Lower leg skin (tissue), 4 donors: Measurements from ENCODE around the gene NF2. TPM values are rescaled to one million over a fixed set of nuclear protein-coding genes. Genes with fewer than 3 reads are reported as not detected.
A peak's percentile ranks its signal among the peaks of the same experiment; 100 is the strongest.

Experiments
- DNase-seq, 2 donors: peaks; one replicate each; pipeline ENCODE4 v3.0.0-alpha.2; 2019; ENCODE audit warnings: low spot score in 2 of 2
- H3K4me3 ChIP-seq: fragments of 200-600 bp; sonication (generic); 2 replicates; pipeline ENCODE4 v1.5.1; 2017; ENCODE audit warnings: mild to moderate bottlenecking, low read depth; ENCODE audit not compliant: poor library complexity, severe bottlenecking
- POLR2A ChIP-seq, 2 donors: fragments of 450-650 bp; IDR thresholded peaks; one replicate each; pipeline ENCODE4 v1.6.1; 2016 to 2017; ENCODE audit warnings: antibody characterized with exemption in 2 of 2, mild to moderate bottlenecking in 1 of 2, moderate library complexity in 1 of 2
- WGBS, 2 donors: methylation state at CpG; one replicate each; pipeline ENCODE4 v1.1.5; 2018; 5-methylcytosine and 5-hydroxymethylcytosine counted together
- intact Hi-C: fragments of 100-400 bp; cut with DNase I; formaldehyde crosslinking; loops from one replicate; pipeline ENCODE4 v1.15.0; 2023; ENCODE audit warnings: low total_unique reads
- total RNA-seq, 4 donors: library from RNA; depleted of rRNA; stranded (reverse); fragments of >200 nt; gene quantifications; one replicate each; pipeline ENCODE4 v1.1.0, GENCODE V29; 2016
- TF ChIP-seq, protein P1 (sequence below), 3 donors: fragments of 450-650 bp; IDR thresholded peaks; one replicate each; pipeline ENCODE4 v1.5.1; 2016; ENCODE audit warnings: antibody characterized with exemption in 3 of 3, mild to moderate bottlenecking in 3 of 3, moderate library complexity in 2 of 3

Gene NF2
- total RNA-seq, 4 donors from 2014 or later, result 16.7 to 32.0 (median 25.2) TPM

DNA sequence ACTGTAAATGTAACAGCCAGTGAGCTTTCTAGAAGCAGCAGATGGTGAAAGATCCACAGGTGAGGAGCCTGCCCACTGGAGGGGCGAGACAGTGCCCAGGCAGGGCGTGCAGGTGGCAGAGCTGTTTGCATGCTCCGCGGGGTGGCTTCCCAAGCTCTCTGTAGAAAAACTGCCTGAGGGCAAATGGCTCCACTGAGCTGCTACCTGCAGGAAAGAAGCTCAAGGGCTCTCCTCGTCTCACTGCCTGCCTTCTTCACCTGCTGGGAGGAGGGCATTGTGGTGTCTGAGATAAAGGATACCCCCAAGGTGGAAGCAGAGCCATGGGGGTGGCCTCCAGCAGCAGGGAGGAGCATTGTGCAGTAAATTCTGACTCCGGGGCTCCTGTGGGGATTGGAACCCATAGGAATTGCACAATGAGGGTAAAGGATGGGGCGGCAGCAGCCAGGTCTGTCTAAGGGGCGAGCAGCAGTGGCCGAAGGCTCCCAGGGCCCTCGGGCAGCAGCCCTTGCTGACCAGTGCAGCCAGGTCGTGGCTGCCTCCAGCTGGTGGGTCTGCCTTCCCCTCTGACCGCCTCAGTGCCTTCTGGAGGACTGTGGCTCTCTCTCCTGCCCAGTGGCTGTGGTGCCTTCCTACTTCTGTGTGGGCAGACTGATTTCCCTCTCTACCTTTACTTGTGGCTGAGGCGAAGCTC is 88.3 kb downstream of the NF2 start:
- intact Hi-C loops, result no loop called here
- H3K4me3 ChIP-seq, result no peak overlapping the region
- WGBS, 2 donors, result 68 to 77% methylated on average over 12 to 13 of the region's 13 CpGs
- TF ChIP-seq, protein P1, sequence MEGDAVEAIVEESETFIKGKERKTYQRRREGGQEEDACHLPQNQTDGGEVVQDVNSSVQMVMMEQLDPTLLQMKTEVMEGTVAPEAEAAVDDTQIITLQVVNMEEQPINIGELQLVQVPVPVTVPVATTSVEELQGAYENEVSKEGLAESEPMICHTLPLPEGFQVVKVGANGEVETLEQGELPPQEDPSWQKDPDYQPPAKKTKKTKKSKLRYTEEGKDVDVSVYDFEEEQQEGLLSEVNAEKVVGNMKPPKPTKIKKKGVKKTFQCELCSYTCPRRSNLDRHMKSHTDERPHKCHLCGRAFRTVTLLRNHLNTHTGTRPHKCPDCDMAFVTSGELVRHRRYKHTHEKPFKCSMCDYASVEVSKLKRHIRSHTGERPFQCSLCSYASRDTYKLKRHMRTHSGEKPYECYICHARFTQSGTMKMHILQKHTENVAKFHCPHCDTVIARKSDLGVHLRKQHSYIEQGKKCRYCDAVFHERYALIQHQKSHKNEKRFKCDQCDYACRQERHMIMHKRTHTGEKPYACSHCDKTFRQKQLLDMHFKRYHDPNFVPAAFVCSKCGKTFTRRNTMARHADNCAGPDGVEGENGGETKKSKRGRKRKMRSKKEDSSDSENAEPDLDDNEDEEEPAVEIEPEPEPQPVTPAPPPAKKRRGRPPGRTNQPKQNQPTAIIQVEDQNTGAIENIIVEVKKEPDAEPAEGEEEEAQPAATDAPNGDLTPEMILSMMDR (IDR thresholded peaks at IDR 0.05), result no peak
- TF ChIP-seq POLR2A (IDR thresholded peaks at IDR 0.05), result no peak
- no peak for DNase-seq

DNA sequence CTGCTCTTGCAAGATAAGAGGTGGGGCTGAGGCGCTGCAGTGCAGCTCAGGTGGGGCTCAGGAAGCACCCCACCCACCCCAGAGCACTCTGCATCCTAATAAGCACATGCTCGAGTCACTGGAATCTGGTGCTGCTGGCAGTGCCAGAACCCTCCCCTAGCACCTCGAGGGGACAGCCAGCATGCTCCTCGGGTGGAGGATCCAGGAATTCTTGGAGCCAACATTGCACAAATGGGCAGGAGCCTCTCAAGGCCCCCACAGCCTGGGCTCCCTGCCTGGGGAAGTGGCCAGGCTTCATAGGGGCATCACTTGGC is 88.9 kb downstream of the NF2 start:
- H3K4me3 ChIP-seq, result no peak overlapping the region
- DNase-seq, result no peak
- intact Hi-C loops, result no loop called here
- TF ChIP-seq, protein P1 (IDR thresholded peaks at IDR 0.05), result no peak
- TF ChIP-seq POLR2A (IDR thresholded peaks at IDR 0.05), result no peak
- 38 to 56% methylated on average over 2 to 4 of the region's 4 CpGs for WGBS, 2 donors

DNA sequence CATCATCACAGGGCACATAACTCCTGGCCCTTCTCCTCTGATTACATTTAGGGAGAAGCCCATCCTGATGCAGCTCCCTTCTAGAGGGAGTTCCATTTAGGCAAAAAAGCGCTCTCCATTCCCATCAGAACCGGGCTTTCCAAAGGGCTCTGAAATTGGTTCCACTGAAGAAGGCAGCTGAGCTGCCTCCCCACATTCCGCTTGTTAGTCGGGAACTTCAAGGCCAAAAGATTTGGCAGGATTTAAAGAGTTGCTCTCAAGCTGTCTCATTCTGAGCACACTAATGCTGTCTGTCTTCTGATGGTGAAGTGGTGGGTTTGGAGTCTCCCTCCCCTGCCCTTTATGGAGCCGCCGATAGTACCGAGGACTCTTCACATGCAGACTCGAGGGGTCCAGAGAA is 89.7 kb downstream of the NF2 start:
- intact Hi-C loops, result no loop called here
- TF ChIP-seq, protein P1 (IDR thresholded peaks at IDR 0.05), result no peak
- TF ChIP-seq POLR2A (IDR thresholded peaks at IDR 0.05), result no peak
- 56 to 57% methylated on average over 8 of the region's 8 CpGs for WGBS, 2 donors
- H3K4me3 ChIP-seq, result no peak overlapping the region
- DNase-seq, result no peak

DNA sequence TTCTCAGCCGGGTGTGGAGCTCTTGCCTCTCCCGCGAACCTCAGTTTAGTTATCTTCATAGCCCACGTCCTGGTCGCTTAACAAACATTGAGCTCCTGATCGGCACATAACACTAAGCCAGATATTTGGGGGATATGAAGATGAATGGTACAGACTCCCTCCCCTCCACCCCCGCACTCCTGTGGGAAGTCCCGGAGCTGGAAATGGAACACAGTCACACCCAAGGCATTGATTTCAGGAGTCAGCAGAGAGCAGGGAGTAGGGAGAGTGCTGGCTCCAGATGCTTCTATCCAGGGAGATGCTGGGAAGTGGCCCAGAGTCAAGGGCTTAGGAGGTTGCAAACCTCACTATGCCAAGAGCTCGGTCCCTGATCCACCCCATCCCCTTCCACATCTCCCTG is 90.2 kb downstream of the NF2 start:
- 42 to 45% methylated on average over 9 of the region's 9 CpGs for WGBS, 2 donors
- H3K4me3 ChIP-seq, result no peak overlapping the region
- no peak for DNase-seq
- TF ChIP-seq POLR2A (IDR thresholded peaks at IDR 0.05), result no peak
- TF ChIP-seq, protein P1 (IDR thresholded peaks at IDR 0.05), result no peak
- intact Hi-C loops, result no loop called here

DNA sequence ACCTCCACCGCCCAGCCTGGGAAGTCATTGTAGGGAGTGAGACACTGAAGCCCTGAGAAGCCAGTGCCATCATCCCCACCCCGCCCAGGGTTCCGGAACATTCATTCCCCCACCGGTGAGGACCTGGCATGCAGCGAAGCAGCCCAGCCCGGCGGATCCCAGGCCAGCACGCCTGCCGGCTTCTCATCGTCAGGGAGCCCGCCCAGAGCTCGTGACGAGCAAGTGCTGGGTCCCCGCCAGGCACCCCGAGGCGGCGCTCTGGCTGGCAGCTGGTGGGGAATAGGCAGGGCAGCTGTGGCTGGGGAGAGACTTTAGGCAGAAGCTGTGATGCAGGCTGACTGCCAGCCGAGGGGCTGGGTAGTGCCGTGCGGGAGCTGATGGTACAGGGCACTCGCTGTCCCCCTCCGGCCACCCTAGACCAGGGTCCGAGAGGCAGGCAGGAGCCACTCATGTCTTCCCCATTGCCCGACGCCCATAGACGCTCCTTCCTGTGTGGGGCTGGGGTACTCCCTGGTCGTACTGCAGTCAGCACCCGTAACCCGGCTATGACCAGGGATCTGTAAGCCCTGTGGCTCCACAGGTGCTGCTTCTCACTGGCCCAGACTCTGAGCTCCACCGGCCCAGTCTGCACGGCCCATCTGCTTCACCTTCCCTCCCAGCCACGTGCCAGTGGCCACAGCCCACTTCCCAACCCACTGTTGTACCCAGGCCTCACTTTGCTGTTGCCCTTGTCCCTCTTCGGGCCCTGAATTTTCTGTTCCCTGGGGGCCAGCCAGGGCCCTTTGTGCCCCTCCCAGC is 91.9 kb downstream of the NF2 start:
- DNase-seq, result peak; percentile 66 to 93
- intact Hi-C loops, result no loop called here
- no peak overlapping the region for H3K4me3 ChIP-seq
- TF ChIP-seq POLR2A (IDR thresholded peaks at IDR 0.05), result no peak
- TF ChIP-seq, protein P1 (IDR thresholded peaks at IDR 0.05), result no peak
- 42 to 66% methylated on average over 19 to 31 of the region's 33 CpGs for WGBS, 2 donors
